Panc1 (cell line): Measurements from ENCODE around the gene TMEM163. TPM values are rescaled to one million over a fixed set of nuclear protein-coding genes. Genes with fewer than 3 reads are reported as not detected.

ENCODE experiments used
- ATAC-seq: fragments of 200-7000 bp; cut with Tn5 transposase; 2 replicates; pipeline ENCODE4 v1.9.1; 2020; ENCODE audit warnings: mild to moderate bottlenecking, moderate library complexity
- BruUV-seq: library from RNA; stranded (reverse); fragments of 400-500 nt; replicated peaks from 2 replicates; lab custom pipeline; 2021; lab: Mats Ljungman, UMichigan
- CTCF ChIA-PET: fragments of 300-600 bp; sonication (Branson Sonifier 250); formaldehyde crosslinking; loops from one replicate; lab custom pipeline; 2022; ENCODE audit warnings: antibody characterized with exemption; lab: Charles Lee
- POLR2A ChIA-PET: fragments of 300-600 bp; sonication (Branson Sonifier 250); formaldehyde crosslinking; loops from one replicate; lab custom pipeline; 2022; ENCODE audit warnings: antibody characterized with exemption; lab: Charles Lee
- DNase-seq: peaks from one replicate; pipeline ENCODE4 v3.0.0-alpha.2; 2010; ENCODE audit warnings: low read depth, low spot score
- H3K27ac ChIP-seq: 2 replicates; pipeline ENCODE4 v1.5.1; 2011; ENCODE audit warnings: mild to moderate bottlenecking, low read length, inconsistent platforms
- H3K27me3 ChIP-seq: fragments of 200-500 bp; sonication (Bioruptor generic); 2 replicates; pipeline ENCODE4 v1.6.0; 2014; ENCODE audit warnings: low read length, inconsistent platforms; ENCODE audit not compliant: control insufficient read depth, insufficient read depth
- H3K36me3 ChIP-seq: fragments of 200-500 bp; sonication (Bioruptor generic); 2 replicates; pipeline ENCODE4 v1.5.1; 2014; ENCODE audit warnings: inconsistent platforms, mild to moderate bottlenecking, low read length, moderate library complexity; ENCODE audit not compliant: control insufficient read depth, insufficient read depth
- H3K4me1 ChIP-seq: 2 replicates; pipeline ENCODE4 v1.5.1; 2011; ENCODE audit warnings: inconsistent platforms, mild to moderate bottlenecking, low read length, moderate library complexity; ENCODE audit not compliant: control insufficient read depth, insufficient read depth
- H3K4me3 ChIP-seq, 2 experiments: 2 replicates each; pipeline ENCODE4 v1.5.1; 2011 to 2012; ENCODE audit warnings: low read depth in 2 of 2, low read length in 2 of 2, mild to moderate bottlenecking in 2 of 2, inconsistent platforms in 1 of 2, moderate library complexity in 1 of 2
- H3K9me3 ChIP-seq: fragments of 200-500 bp; sonication (Bioruptor generic); 2 replicates; pipeline ENCODE4 v1.5.1; 2014; ENCODE audit warnings: low read depth, mild to moderate bottlenecking, inconsistent platforms, low read length, moderate library complexity; ENCODE audit not compliant: control insufficient read depth, insufficient read depth
- CTCF ChIP-seq: fragments of 450-650 bp; IDR thresholded peaks from 2 replicates; pipeline ENCODE4 v1.5.1; 2017; ENCODE audit warnings: mild to moderate bottlenecking
- POLR2AphosphoS5 ChIP-seq: IDR thresholded peaks from 2 replicates; pipeline ENCODE4 v1.6.1; 2012; ENCODE audit warnings: mild to moderate bottlenecking, low read depth, low read length, moderate library complexity
- SIN3A ChIP-seq: IDR thresholded peaks from 2 replicates; pipeline ENCODE4 v1.6.1; 2012; ENCODE audit warnings: low read depth, mild to moderate bottlenecking, low read length, moderate library complexity, borderline replicate concordance; ENCODE audit not compliant: insufficient read depth
- TCF7L2 ChIP-seq: IDR thresholded peaks from 2 replicates; pipeline ENCODE4 v1.6.1; 2011; ENCODE audit warnings: mild to moderate bottlenecking, low read depth, low read length, inconsistent platforms
- in situ Hi-C: cut with HindIII; loops from 2 replicates; pipeline ENCODE4 v1.10.0; 2016; ENCODE audit warnings: low sequenced_read_pairs, low pct_unique_long_range_greater_than_20kb
- intact Hi-C: fragments of 100-400 bp; cut with micrococcal nuclease; formaldehyde crosslinking; loops from one replicate; pipeline ENCODE4 v1.10.0; 2022; ENCODE audit not compliant: unreplicated experiment
- total RNA-seq: library from RNA; stranded (reverse); gene quantifications from one replicate; pipeline ENCODE4 v1.2.1, GENCODE V29; 2021; ENCODE audit not compliant: unreplicated experiment
- TF ChIP-seq, protein P1 (sequence below), 2 experiments: IDR thresholded peaks; 2 replicates each; pipeline ENCODE4 v1.6.1; 2011 to 2012; ENCODE audit warnings: low read depth in 2 of 2, control low read depth in 1 of 2, low read length in 1 of 2, mild to moderate bottlenecking in 1 of 2, moderate library complexity in 1 of 2; ENCODE audit not compliant: insufficient read depth in 1 of 2

TMEM163 gene
- total RNA-seq, 1 experiment from 2014 or later, result not detected

DNA sequence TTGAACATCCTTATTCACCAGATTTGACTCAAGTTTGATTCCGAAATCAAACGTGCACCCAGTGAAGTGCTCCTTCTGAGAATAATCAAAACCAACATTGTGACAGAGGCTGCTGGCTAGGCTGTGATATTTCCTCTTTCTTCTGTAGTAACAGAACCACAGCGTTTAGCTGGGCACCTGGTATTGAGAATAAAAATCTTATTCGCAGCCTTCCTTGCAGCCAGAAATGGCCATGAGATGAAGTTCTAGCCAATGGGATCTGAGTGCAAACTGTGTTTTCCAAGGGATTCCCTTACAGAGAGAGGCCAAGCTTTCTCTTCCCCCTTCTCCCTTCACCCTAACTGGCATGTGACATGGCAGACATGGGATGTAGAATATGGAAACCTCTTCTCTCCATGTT, 51.7 kb downstream of the TMEM163 start:
- Histone ChIP-seq H3K27me3 (peaks cover 4% of the 10 kb centered on the region; the same call in 1 of the 2 replicates), H3K27ac (no peak overlapping the region), H3K4me3 (no peak overlapping the region), H3K4me1 (no peaks in the 10 kb centered on the region), H3K9me3 (no peaks in the 10 kb centered on the region), H3K36me3 (no peaks in the 10 kb centered on the region; the same call in 1 of the 2 replicates)
- CTCF ChIA-PET, result no interaction called here
- no peak for TF ChIP-seq TCF7L2
- TF ChIP-seq CTCF, result no peak
- TF ChIP-seq SIN3A, result no peak
- TF ChIP-seq POLR2AphosphoS5, result no peak
- POLR2A ChIA-PET, result no interaction called here
- ATAC-seq (no peak), DNase-seq (no peak)
- in situ Hi-C loops (no loop called here), intact Hi-C loops (no loop called here)
- BruUV-seq, result no TSS peak

DNA sequence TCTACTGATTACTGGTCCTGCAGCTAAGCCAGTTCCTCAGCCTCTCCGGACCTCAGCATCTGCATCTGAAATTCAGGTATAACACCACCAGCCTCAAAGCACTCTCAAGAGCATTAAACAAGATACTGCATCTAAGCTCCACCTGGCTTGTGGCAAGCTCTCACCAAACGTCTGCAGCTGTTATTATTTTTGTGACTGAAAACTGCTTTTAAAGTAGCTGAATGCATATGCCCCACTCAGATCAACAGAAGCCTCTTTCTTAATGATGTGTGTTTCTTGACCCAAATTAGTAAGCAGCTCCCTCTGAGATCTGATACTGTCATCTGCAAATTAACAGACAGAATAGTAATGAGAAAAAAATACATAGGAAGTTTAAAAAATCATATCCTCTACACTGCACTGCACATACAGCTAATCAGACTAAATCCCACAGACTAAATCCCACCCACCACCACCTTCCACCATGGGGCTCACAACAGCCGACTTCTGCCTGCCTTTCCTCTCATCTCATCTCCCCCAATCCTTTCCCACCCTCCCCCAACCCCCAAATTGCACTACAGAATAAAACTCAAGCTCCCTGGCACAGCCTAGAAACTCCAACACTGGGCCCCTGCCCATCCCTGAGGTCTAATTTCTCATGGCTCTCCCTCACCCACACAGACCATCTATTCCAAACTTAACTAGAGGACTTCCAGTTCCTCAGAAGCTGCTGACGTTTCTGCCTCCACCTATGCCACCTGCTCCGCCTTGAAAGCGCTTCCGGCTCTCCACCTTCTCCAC, 52.9 kb downstream of the TMEM163 start:
- BruUV-seq, result no TSS peak
- CTCF ChIA-PET, result no interaction called here
- peaks cover 4% of the 10 kb centered on the region; the same call in 1 of the 2 replicates for H3K27me3 ChIP-seq

More for the DNA sequence above, 52.9 kb downstream of the TMEM163 start:
- intact Hi-C loops (no loop called here), in situ Hi-C loops (no loop called here)
- Histone ChIP-seq H3K4me3 (no peak overlapping the region), H3K27ac (no peak overlapping the region), H3K9me3 (no peaks in the 10 kb centered on the region), H3K4me1 (no peaks in the 10 kb centered on the region), H3K36me3 (no peaks in the 10 kb centered on the region; the same call in 1 of the 2 replicates)
- no peak for TF ChIP-seq POLR2AphosphoS5
- TF ChIP-seq, protein P1, sequence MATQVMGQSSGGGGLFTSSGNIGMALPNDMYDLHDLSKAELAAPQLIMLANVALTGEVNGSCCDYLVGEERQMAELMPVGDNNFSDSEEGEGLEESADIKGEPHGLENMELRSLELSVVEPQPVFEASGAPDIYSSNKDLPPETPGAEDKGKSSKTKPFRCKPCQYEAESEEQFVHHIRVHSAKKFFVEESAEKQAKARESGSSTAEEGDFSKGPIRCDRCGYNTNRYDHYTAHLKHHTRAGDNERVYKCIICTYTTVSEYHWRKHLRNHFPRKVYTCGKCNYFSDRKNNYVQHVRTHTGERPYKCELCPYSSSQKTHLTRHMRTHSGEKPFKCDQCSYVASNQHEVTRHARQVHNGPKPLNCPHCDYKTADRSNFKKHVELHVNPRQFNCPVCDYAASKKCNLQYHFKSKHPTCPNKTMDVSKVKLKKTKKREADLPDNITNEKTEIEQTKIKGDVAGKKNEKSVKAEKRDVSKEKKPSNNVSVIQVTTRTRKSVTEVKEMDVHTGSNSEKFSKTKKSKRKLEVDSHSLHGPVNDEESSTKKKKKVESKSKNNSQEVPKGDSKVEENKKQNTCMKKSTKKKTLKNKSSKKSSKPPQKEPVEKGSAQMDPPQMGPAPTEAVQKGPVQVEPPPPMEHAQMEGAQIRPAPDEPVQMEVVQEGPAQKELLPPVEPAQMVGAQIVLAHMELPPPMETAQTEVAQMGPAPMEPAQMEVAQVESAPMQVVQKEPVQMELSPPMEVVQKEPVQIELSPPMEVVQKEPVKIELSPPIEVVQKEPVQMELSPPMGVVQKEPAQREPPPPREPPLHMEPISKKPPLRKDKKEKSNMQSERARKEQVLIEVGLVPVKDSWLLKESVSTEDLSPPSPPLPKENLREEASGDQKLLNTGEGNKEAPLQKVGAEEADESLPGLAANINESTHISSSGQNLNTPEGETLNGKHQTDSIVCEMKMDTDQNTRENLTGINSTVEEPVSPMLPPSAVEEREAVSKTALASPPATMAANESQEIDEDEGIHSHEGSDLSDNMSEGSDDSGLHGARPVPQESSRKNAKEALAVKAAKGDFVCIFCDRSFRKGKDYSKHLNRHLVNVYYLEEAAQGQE (IDR thresholded peaks at IDR 0.05; ENCODE audit: insufficient read depth in 1 of 2, low read depth in 2 of 2, low read length in 1 of 2), result no peak
- TF ChIP-seq TCF7L2, result no peak
- no peak for TF ChIP-seq CTCF
- no peak for TF ChIP-seq SIN3A
- ATAC-seq (no peak), DNase-seq (no peak)
- POLR2A ChIA-PET, result no interaction called here
